Stimulated activated naive CD4-positive, alpha-beta T cell (primary cell): ENCODE results near the gene LPCAT4.
"Not testable (repeated sequence)": the region's sequence is repeated elsewhere in the genome, so short reads cannot be mapped to it uniquely, and the experiment has no call there.

Source experiments
- DNase-seq, 6 experiments: peaks; one replicate each; lab custom pipeline; 2025; lab: John Stamatoyannopoulos, UW

Gene LPCAT4

GRCh38 chr15:34367101-34368081 lies at the start of gene LPCAT4:
Gene LPCAT4 (minus strand): TSS chr15:34367196. CDS start chr15:34367100, 96 bp downstream.
- peak; percentile 78 to 97 (median 84) for DNase-seq

GRCh38 chr15:34409511-34409910 lies 42.5 kb upstream of the LPCAT4 start:
- DNase-seq: not testable (repeated sequence)

- not testable (repeated sequence) for DNase-seq
Measured at GRCh38 chr15:34408973-34409372, 42.0 kb upstream of the LPCAT4 start.

GRCh38 chr15:34403899-34404298 lies 36.9 kb upstream of the LPCAT4 start:
- not testable (repeated sequence) for DNase-seq

GRCh38 chr15:34403160-34403598 lies 36.2 kb upstream of the LPCAT4 start:
- not testable (repeated sequence) for DNase-seq

- DNase-seq: not testable (repeated sequence)
Measured at GRCh38 chr15:34397637-34398259, 30.8 kb upstream of the LPCAT4 start.

- not testable (repeated sequence) for DNase-seq
Measured at GRCh38 chr15:34392981-34393380, 26.0 kb upstream of the LPCAT4 start.

GRCh38 chr15:34389594-34390086 lies 22.6 kb upstream of the LPCAT4 start:
- DNase-seq: not testable (repeated sequence)

GRCh38 chr15:34381829-34382521 lies 15.0 kb upstream of the LPCAT4 start:
- DNase-seq: not testable (repeated sequence)

- not testable (repeated sequence) for DNase-seq
Measured at GRCh38 chr15:34380491-34380890, 13.5 kb upstream of the LPCAT4 start.

GRCh38 chr15:34376856-34377255 lies 9.9 kb upstream of the LPCAT4 start:
- DNase-seq: no peak

- DNase-seq: not testable (repeated sequence)
Measured at GRCh38 chr15:34375541-34375940, 8.5 kb upstream of the LPCAT4 start.

GRCh38 chr15:34374816-34375215 lies 7.8 kb upstream of the LPCAT4 start:
- DNase-seq: no peak

GRCh38 chr15:34373951-34374350 lies 7.0 kb upstream of the LPCAT4 start:
- no peak for DNase-seq

GRCh38 chr15:34370643-34371042 lies 3.6 kb upstream of the LPCAT4 start:
- DNase-seq: no peak

- no peak for DNase-seq
Measured at GRCh38 chr15:34370129-34370528, 3.1 kb upstream of the LPCAT4 start.

GRCh38 chr15:34366271-34367065 lies 528 bp downstream of the LPCAT4 start:
- DNase-seq: peak in 5 of 6 experiments; percentile 8 to 77 (median 45)

GRCh38 chr15:34365836-34366235 lies 1.2 kb downstream of the LPCAT4 start:
- no peak for DNase-seq

- no peak for DNase-seq
Measured at GRCh38 chr15:34365091-34365825, 1.7 kb downstream of the LPCAT4 start.

- DNase-seq: no peak
Measured at GRCh38 chr15:34364041-34364440, 3.0 kb downstream of the LPCAT4 start.
